Lung (tissue), 12 donors: ENCODE data around the gene RDH11. TPM values are rescaled to one million over a fixed set of nuclear protein-coding genes. Genes with fewer than 3 reads are reported as not detected.
"Not testable (repeated sequence)": the region's sequence is repeated elsewhere in the genome, so short reads cannot be mapped to it uniquely, and the experiment has no call there.

Experiments
- ATAC-seq: fragments of 200-7000 bp; cut with Tn5 transposase; one replicate; pipeline ENCODE4 v1.9.1; 2020; ENCODE audit warnings: moderate number of reproducible peaks; ENCODE audit not compliant: insufficient read depth, low FRiP score
- DNase-seq, 3 donors: peaks; one replicate each; pipeline ENCODE4 v3.0.0-alpha.2; 2013 to 2017
- H3K27ac ChIP-seq, 2 donors: one replicate each; pipeline ENCODE4 v1.5.1; 2013; ENCODE audit warnings: mild to moderate bottlenecking in 2 of 2, moderate library complexity in 2 of 2, control low read depth in 1 of 2, inconsistent platforms in 1 of 2, low read depth in 1 of 2, low read length in 1 of 2
- H3K27me3 ChIP-seq, 3 donors: one replicate each; pipeline ENCODE4 v1.5.1; 2013; ENCODE audit warnings: low read length in 2 of 3; ENCODE audit not compliant: control insufficient read depth in 3 of 3, insufficient read depth in 3 of 3
- H3K36me3 ChIP-seq, 4 donors: one replicate each; pipeline ENCODE4 v1.5.1; 2013; ENCODE audit warnings: low read length in 4 of 4, mild to moderate bottlenecking in 1 of 4, moderate library complexity in 1 of 4; ENCODE audit not compliant: control insufficient read depth in 4 of 4, insufficient read depth in 4 of 4
- H3K4me1 ChIP-seq, 5 donors: one replicate each; pipeline ENCODE4 v1.5.1; 2013; ENCODE audit warnings: low read length in 5 of 5, mild to moderate bottlenecking in 2 of 5, moderate library complexity in 1 of 5; ENCODE audit not compliant: control insufficient read depth in 5 of 5, insufficient read depth in 5 of 5
- H3K4me3 ChIP-seq: one replicate; pipeline ENCODE4 v1.5.1; 2013; ENCODE audit warnings: mild to moderate bottlenecking, control low read depth, moderate library complexity
- H3K9ac ChIP-seq, 2 donors: one replicate each; pipeline ENCODE4 v1.5.1; 2013; ENCODE audit warnings: low read length in 2 of 2, control low read depth in 1 of 2; ENCODE audit not compliant: insufficient read depth in 1 of 2
- H3K9me3 ChIP-seq, 4 donors: one replicate each; pipeline ENCODE4 v1.5.1; 2013; ENCODE audit warnings: low read length in 3 of 4, mild to moderate bottlenecking in 1 of 4, moderate library complexity in 1 of 4; ENCODE audit not compliant: control insufficient read depth in 4 of 4, insufficient read depth in 3 of 4
- CTCF ChIP-seq: IDR thresholded peaks from 2 replicates; pipeline ENCODE4 v1.5.1; 2012; ENCODE audit warnings: mild to moderate bottlenecking; ENCODE audit errors: control extremely low read depth, extremely low read depth
- WGBS, 2 donors: extraction: QIAGEN DNeasy Blood & Tissue Kit; methylation state at CpG; one replicate each; pipeline ENCODE4 v1.1.7; 2013; 5-methylcytosine and 5-hydroxymethylcytosine counted together
- polyA plus RNA-seq, 2 donors: library from polyadenylated mRNA; stranded (reverse); fragments of 200-250 nt; gene quantifications; one replicate each; pipeline ENCODE4 v1.2.1, GENCODE V29; 2013
- total RNA-seq, 2 donors: library from RNA; depleted of rRNA in 1 of 2; stranded (reverse); fragments of >200 nt in 1 of 2; gene quantifications; one replicate each; pipeline ENCODE4 v1.2.1, GENCODE V29; 2014 to 2021
- donor health status: control.
- donor health status: control.
- donor health status: Bipolar disorder and iron deficiency.
- donor health status: healthy.
- donor health status: DM: yes; HTN: yes; CAD: no.

RDH11 gene
- total and polyA plus RNA-seq, 4 donors = 42.0 to 80.3 (median 67.0) TPM

- no peak for TF ChIP-seq CTCF
- H3K4me1 ChIP-seq = peaks cover 0 to 3% (median 2%) of the 10 kb centered on the region in 5 donors
- H3K36me3 ChIP-seq = no peaks in the 10 kb centered on the region
- ATAC-seq = peak; percentile 30
- DNase-seq = no peak
- no peak overlapping the region for H3K4me3 ChIP-seq
- H3K9ac ChIP-seq = no peak overlapping the region
- no peak overlapping the region for H3K27ac ChIP-seq
- H3K27me3 ChIP-seq = no peaks in the 10 kb centered on the region
- H3K9me3 ChIP-seq = peaks cover 0 to 5% (median 0%) of the 10 kb centered on the region in 4 donors
- whole genome bisulfite sequencing, 2 donors = 44 to 63% methylated on average over 2 of the region's 2 CpGs
These were observed 24.3 kb upstream of the RDH11 start for GRCh38 chr14:67719866-67720265.

DNA sequence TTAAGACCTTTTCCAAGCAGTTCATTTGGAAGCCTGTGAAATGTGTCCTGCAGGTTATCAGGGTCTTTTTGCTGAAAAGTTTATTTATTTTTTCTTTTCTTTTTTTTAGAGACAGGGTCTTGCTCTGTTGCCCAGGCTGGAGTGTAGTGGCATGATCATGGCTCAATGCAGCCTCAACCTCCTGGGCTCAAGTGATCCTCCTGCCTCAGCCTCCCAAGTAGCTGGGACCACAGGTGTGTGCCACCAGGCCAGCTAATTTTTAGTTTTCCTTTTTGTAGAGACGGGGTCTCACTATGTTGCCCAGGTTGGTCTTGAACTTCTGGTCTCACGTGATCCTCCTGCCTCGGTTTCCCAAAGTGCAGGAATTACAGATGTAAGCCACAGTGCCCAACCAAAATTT, 23.8 kb upstream of the RDH11 start:
- not testable (repeated sequence) for H3K4me3 ChIP-seq, H3K27ac ChIP-seq, DNase-seq, H3K9me3 ChIP-seq, H3K4me1 ChIP-seq, H3K9ac ChIP-seq, H3K27me3 ChIP-seq, H3K36me3 ChIP-seq, ATAC-seq
- WGBS, 2 donors = 92% methylated on average over 3 of the region's 3 CpGs

DNA sequence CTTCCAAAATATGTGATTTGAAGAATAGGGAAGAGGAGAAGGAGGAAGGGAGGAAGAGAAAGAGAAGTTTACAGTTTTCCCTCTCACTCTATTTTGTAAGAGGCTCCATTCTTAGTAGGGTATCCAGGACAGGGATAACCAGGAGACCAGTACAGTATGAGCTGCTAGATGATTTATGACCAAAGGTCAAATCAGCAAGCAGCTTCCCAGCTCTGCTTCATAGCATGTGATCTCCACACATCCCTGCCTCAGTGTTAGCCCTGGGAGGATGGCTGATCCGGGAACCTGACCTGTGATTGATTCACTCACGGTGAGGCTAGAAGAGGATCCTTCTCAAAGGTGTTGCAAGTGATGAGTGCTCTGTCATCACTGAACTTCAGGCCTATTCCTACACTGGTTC, 22.7 kb upstream of the RDH11 start:
- no peak overlapping the region for H3K9ac ChIP-seq
- WGBS, 2 donors = 72 to 75% methylated on average over 2 of the region's 2 CpGs
- H3K4me1 ChIP-seq = peaks cover 0 to 3% (median 2%) of the 10 kb centered on the region in 5 donors
- DNase-seq (no peak), ATAC-seq (no peak)
- TF ChIP-seq CTCF = no peak
- peaks cover 0 to 2% (median 0%) of the 10 kb centered on the region in 4 donors for H3K9me3 ChIP-seq
- H3K27me3 ChIP-seq = no peaks in the 10 kb centered on the region
- no peak overlapping the region for H3K27ac ChIP-seq
- no peak overlapping the region for H3K4me3 ChIP-seq
- H3K36me3 ChIP-seq = no peaks in the 10 kb centered on the region

GRCh38 chr14:67717048-67717447, 21.5 kb upstream of the RDH11 start:
- no peaks in the 10 kb centered on the region for H3K27me3 ChIP-seq
- no peak overlapping the region for H3K4me3 ChIP-seq
- no peaks in the 10 kb centered on the region for H3K9me3 ChIP-seq
- no peak overlapping the region for H3K27ac ChIP-seq
- DNase-seq = no peak
- WGBS, 2 donors = 94 to 96% methylated on average over 1 of the region's 1 CpG
- TF ChIP-seq CTCF = no peak
- H3K36me3 ChIP-seq = no peaks in the 10 kb centered on the region
- peaks cover 0 to 3% (median 0%) of the 10 kb centered on the region in 5 donors for H3K4me1 ChIP-seq
- no peak for ATAC-seq
- no peak overlapping the region for H3K9ac ChIP-seq
